HEK293 (cell line): ENCODE results near the gene TBC1D22A.

Experiments used
- CTCF ChIA-PET: fragments of 350-600 bp; formaldehyde crosslinking; extraction: SDS; loops from one replicate; lab custom pipeline; 2021; ENCODE audit warnings: antibody characterized with exemption; lab: Yijun Ruan, JAX
- POLR2A ChIA-PET: fragments of 300-600 bp; formaldehyde crosslinking; extraction: SDS; loops from one replicate; lab custom pipeline; 2020; ENCODE audit warnings: antibody characterized with exemption, inconsistent platforms; lab: Yijun Ruan, JAX
- H3K27ac ChIP-seq: fragments of 200-500 bp; sonication (Bioruptor generic); 2 replicates; pipeline ENCODE4 v1.5.1; 2014; ENCODE audit warnings: low read depth, low read length, control low read depth, inconsistent platforms; ENCODE audit errors: extremely low read depth
- H3K36me3 ChIP-seq, 2 experiments: fragments of 200-500 bp in 1 of 2; sonication (Bioruptor generic) in 1 of 2; 1 replicate in 1 of 2; 2 replicates in 1 of 2; pipeline ENCODE4 v1.5.1; 2014 to 2017; ENCODE audit warnings: inconsistent platforms in 2 of 2, low read length in 2 of 2; ENCODE audit not compliant: control insufficient read depth in 2 of 2, insufficient read depth in 1 of 2
- H3K4me1 ChIP-seq: fragments of 200-500 bp; sonication (Bioruptor generic); 2 replicates; pipeline ENCODE4 v1.5.1; 2014; ENCODE audit warnings: mild to moderate bottlenecking, low read length, inconsistent platforms; ENCODE audit not compliant: control insufficient read depth, insufficient read depth
- H3K4me3 ChIP-seq: 2 replicates; pipeline ENCODE4 v1.5.1; 2011; ENCODE audit warnings: low read depth, mild to moderate bottlenecking, control low read depth, low read length, moderate library complexity
- H3K9me3 ChIP-seq: fragments of 200-500 bp; sonication (Bioruptor generic); 2 replicates; pipeline ENCODE4 v1.5.1; 2014; ENCODE audit warnings: low read depth, low read length, inconsistent platforms; ENCODE audit not compliant: control insufficient read depth, insufficient read depth
- GFI1B ChIP-seq: fragments of 450-650 bp; formaldehyde crosslinking; IDR thresholded peaks from 2 replicates; pipeline ENCODE4 v1.5.1; 2016; ENCODE audit warnings: missing biosample characterization, missing genetic modification characterization
- GLI2 ChIP-seq: fragments of 450-650 bp; formaldehyde crosslinking; IDR thresholded peaks from 2 replicates; pipeline ENCODE4; 2017; ENCODE audit warnings: missing biosample characterization, missing genetic modification characterization, low read depth, borderline replicate concordance
- KLF16 ChIP-seq: fragments of 450-650 bp; formaldehyde crosslinking; IDR thresholded peaks from 2 replicates; pipeline ENCODE4 v1.5.1; 2017; ENCODE audit warnings: missing biosample characterization, missing genetic modification characterization
- KLF7 ChIP-seq: fragments of 450-650 bp; formaldehyde crosslinking; IDR thresholded peaks from 2 replicates; pipeline ENCODE4 v1.5.1; 2016; ENCODE audit warnings: missing biosample characterization, missing genetic modification characterization, borderline replicate concordance
- MZF1 ChIP-seq: fragments of 450-650 bp; formaldehyde crosslinking; IDR thresholded peaks from 2 replicates; pipeline ENCODE4 v1.5.1; 2017; ENCODE audit warnings: missing biosample characterization, missing genetic modification characterization, borderline replicate concordance
- PBX3 ChIP-seq: sonication (generic); formaldehyde crosslinking; IDR thresholded peaks from 2 replicates; pipeline ENCODE4 v1.8.1; 2022; ENCODE audit warnings: mild to moderate bottlenecking, moderate library complexity, missing genetic modification reagents
- RBAK ChIP-seq: fragments of 450-650 bp; formaldehyde crosslinking; IDR thresholded peaks from 2 replicates; pipeline ENCODE4 v1.5.1; 2016; ENCODE audit warnings: missing biosample characterization, missing genetic modification characterization
- REST ChIP-seq: fragments of 450-650 bp; formaldehyde crosslinking; IDR thresholded peaks from 2 replicates; pipeline ENCODE4 v1.5.1; 2016; ENCODE audit warnings: missing biosample characterization, missing genetic modification characterization
- SALL2 ChIP-seq: fragments of 450-650 bp; formaldehyde crosslinking; IDR thresholded peaks from 2 replicates; pipeline ENCODE4 v1.5.0; 2017; ENCODE audit warnings: missing biosample characterization, mild to moderate bottlenecking, missing genetic modification characterization, borderline replicate concordance
- SP3 ChIP-seq: fragments of 450-650 bp; formaldehyde crosslinking; IDR thresholded peaks from 2 replicates; pipeline ENCODE4 v1.5.1; 2016; ENCODE audit warnings: missing biosample characterization, missing genetic modification characterization
- YY2 ChIP-seq: fragments of 450-650 bp; formaldehyde crosslinking; IDR thresholded peaks from 2 replicates; pipeline ENCODE4 v1.5.1; 2016; ENCODE audit warnings: missing biosample characterization, missing genetic modification characterization
- ZBTB8A ChIP-seq: fragments of 450-650 bp; formaldehyde crosslinking; IDR thresholded peaks from 2 replicates; pipeline ENCODE4 v1.5.1; 2016; ENCODE audit warnings: missing biosample characterization, missing genetic modification characterization
- ZNF112 ChIP-seq: fragments of 450-650 bp; formaldehyde crosslinking; IDR thresholded peaks from 2 replicates; pipeline ENCODE4 v1.5.0; 2017; ENCODE audit warnings: missing biosample characterization, missing genetic modification characterization
- ZNF18 ChIP-seq: fragments of 450-650 bp; formaldehyde crosslinking; IDR thresholded peaks from 2 replicates; pipeline ENCODE4 v1.5.1; 2016; ENCODE audit warnings: missing biosample characterization, missing genetic modification characterization
- ZNF19 ChIP-seq: fragments of 450-650 bp; formaldehyde crosslinking; IDR thresholded peaks from 2 replicates; pipeline ENCODE4; 2016; ENCODE audit warnings: missing biosample characterization, missing genetic modification characterization, low read depth
- ZNF211 ChIP-seq: fragments of 450-650 bp; formaldehyde crosslinking; IDR thresholded peaks from 2 replicates; pipeline ENCODE4 v1.5.1; 2016; ENCODE audit warnings: low read depth, missing biosample characterization, missing genetic modification characterization
- ZNF248 ChIP-seq: fragments of 450-650 bp; formaldehyde crosslinking; IDR thresholded peaks from 2 replicates; pipeline ENCODE4 v1.5.1; 2017; ENCODE audit warnings: missing biosample characterization, missing genetic modification characterization
- ZNF266 ChIP-seq: fragments of 450-650 bp; formaldehyde crosslinking; IDR thresholded peaks from 2 replicates; pipeline ENCODE4 v1.5.1; 2016; ENCODE audit warnings: missing biosample characterization, missing genetic modification characterization, low read depth
- ZNF280D ChIP-seq: fragments of 450-650 bp; formaldehyde crosslinking; IDR thresholded peaks from 2 replicates; pipeline ENCODE4 v1.5.1; 2016; ENCODE audit warnings: missing biosample characterization, missing genetic modification characterization
- ZNF48 ChIP-seq: fragments of 450-650 bp; formaldehyde crosslinking; IDR thresholded peaks from 2 replicates; pipeline ENCODE4 v1.5.1; 2016; ENCODE audit warnings: missing biosample characterization, missing genetic modification characterization
- ZNF501 ChIP-seq: fragments of 450-650 bp; formaldehyde crosslinking; IDR thresholded peaks from 2 replicates; pipeline ENCODE4 v1.5.1; 2016; ENCODE audit warnings: missing biosample characterization, missing genetic modification characterization
- ZNF558 ChIP-seq: fragments of 450-650 bp; formaldehyde crosslinking; IDR thresholded peaks from 2 replicates; pipeline ENCODE4 v1.5.1; 2016; ENCODE audit warnings: missing biosample characterization, missing genetic modification characterization
- ZNF560 ChIP-seq: fragments of 450-650 bp; formaldehyde crosslinking; IDR thresholded peaks from 2 replicates; pipeline ENCODE4 v1.5.1; 2017; ENCODE audit warnings: missing biosample characterization, missing genetic modification characterization, borderline replicate concordance
- ZNF571 ChIP-seq: fragments of 450-650 bp; formaldehyde crosslinking; IDR thresholded peaks from 2 replicates; pipeline ENCODE4 v1.5.0; 2017; ENCODE audit warnings: missing biosample characterization, missing genetic modification characterization
- ZNF624 ChIP-seq: fragments of 450-650 bp; formaldehyde crosslinking; IDR thresholded peaks from 2 replicates; pipeline ENCODE4 v1.5.1; 2017; ENCODE audit warnings: missing biosample characterization, missing genetic modification characterization
- ZNF704 ChIP-seq: fragments of 450-650 bp; formaldehyde crosslinking; IDR thresholded peaks from 2 replicates; pipeline ENCODE4 v1.5.1; 2016; ENCODE audit warnings: missing biosample characterization, missing genetic modification characterization
- ZNF776 ChIP-seq: fragments of 450-650 bp; formaldehyde crosslinking; IDR thresholded peaks from 2 replicates; pipeline ENCODE4 v1.5.0; 2017; ENCODE audit warnings: missing biosample characterization, missing genetic modification characterization, borderline replicate concordance

The TBC1D22A gene

GRCh38 chr22:47207387-47207786 is 444.9 kb downstream of the TBC1D22A start:
- Histone ChIP-seq H3K27ac (no peak overlapping the region), H3K36me3 (no peaks in the 10 kb centered on the region), H3K4me3 (no peak overlapping the region), H3K9me3 (no peaks in the 10 kb centered on the region), H3K4me1 (no peaks in the 10 kb centered on the region)
- POLR2A ChIA-PET, result no interaction called here
- CTCF ChIA-PET, result interaction anchor here (0.7 kb wide), 1 partner anchor 55 kb away, joined by 3 read pairs; no protein-coding TSS in a partner anchor
- TF ChIP-seq REST (tag by site-specific recombination), result no peak
- no peak for TF ChIP-seq KLF7 (tag by site-specific recombination)
- no peak for TF ChIP-seq ZNF248 (tag by site-specific recombination)
- no peak for TF ChIP-seq KLF16 (tag by site-specific recombination)
- TF ChIP-seq ZNF19, result no peak
- no peak for TF ChIP-seq YY2 (tag by site-specific recombination)
- no peak for TF ChIP-seq MZF1
- no peak for TF ChIP-seq GFI1B
- no peak for TF ChIP-seq ZNF501 (tag by site-specific recombination)
- no peak for TF ChIP-seq ZNF571 (tag by site-specific recombination)
- no peak for TF ChIP-seq SP3 (tag by site-specific recombination)
- no peak for TF ChIP-seq ZNF558 (tag by site-specific recombination)
- no peak for TF ChIP-seq ZNF112
- no peak for TF ChIP-seq ZBTB8A (tag by site-specific recombination)
- no peak for TF ChIP-seq RBAK (tag by site-specific recombination)
- no peak for TF ChIP-seq ZNF776 (tag by site-specific recombination)
- TF ChIP-seq ZNF48, result no peak
- TF ChIP-seq PBX3 (CRISPR knock-in tag), result no peak
- TF ChIP-seq SALL2 (tag by site-specific recombination), result no peak
- no peak for TF ChIP-seq ZNF18 (tag by site-specific recombination)

- Histone ChIP-seq H3K4me1 (no peaks in the 10 kb centered on the region), H3K4me3 (no peak overlapping the region), H3K27ac (no peak overlapping the region), H3K36me3 (no peaks in the 10 kb centered on the region), H3K9me3 (no peaks in the 10 kb centered on the region)
- ChIA-PET CTCF (interaction anchor here (0.6 kb wide), 1 partner anchor 374 kb away, joined by 3 read pairs; no protein-coding TSS in a partner anchor), POLR2A (no interaction called here)
- TF ChIP-seq ZNF624 (tag by site-specific recombination) (no peak), ZNF560 (tag by site-specific recombination) (no peak), ZNF280D (tag by site-specific recombination) (no peak), ZNF266 (no peak), ZNF211 (tag by site-specific recombination) (no peak), ZNF704 (tag by site-specific recombination) (no peak), GLI2 (tag by site-specific recombination) (no peak)
Measured at GRCh38 chr22:47207846-47208554, 445.6 kb downstream of the TBC1D22A start.
